HFF-Myc (cell line): ENCODE data around the gene CKMT2.

Experiments used
- DNase-seq: peaks from one replicate; pipeline ENCODE4 v3.0.0-alpha.2; 2011; ENCODE audit warnings: low read depth; ENCODE audit errors: extremely low read depth
- H3K4me3 ChIP-seq: replicated peaks from 2 replicates; pipeline ENCODE4 v1.5.1; 2011; ENCODE audit warnings: low read depth, mild to moderate bottlenecking, control low read depth, low read length
- CTCF ChIP-seq: IDR thresholded peaks from 2 replicates; pipeline ENCODE4 v1.5.1; 2012; ENCODE audit warnings: mild to moderate bottlenecking, low read depth, low read length, control low read depth; ENCODE audit errors: missing control alignments

Gene CKMT2

GRCh38 chr5:81191726-81192372 lies 41.3 kb upstream of the CKMT2 start:
- DNase-seq: no peak
- no peak for TF ChIP-seq CTCF
- H3K4me3 ChIP-seq: no peak overlapping the region

GRCh38 chr5:81192373-81192750 lies 40.8 kb upstream of the CKMT2 start:
- H3K4me3 ChIP-seq: no peak overlapping the region
- TF ChIP-seq CTCF: no peak
- no peak for DNase-seq

- DNase-seq: peak; percentile 36
- no peak overlapping the region for H3K4me3 ChIP-seq
These were observed 38.3 kb upstream of the CKMT2 start for GRCh38 chr5:81194633-81195334.

GRCh38 chr5:81195335-81195929 lies 37.7 kb upstream of the CKMT2 start:
- H3K4me3 ChIP-seq: no peak overlapping the region
- DNase-seq: no peak
- TF ChIP-seq CTCF: no peak

More at GRCh38 chr5:81194633-81195334, 38.3 kb upstream of the CKMT2 start:
- peak; percentile 97 for TF ChIP-seq CTCF

GRCh38 chr5:81202655-81203054 lies 30.5 kb upstream of the CKMT2 start:
- H3K4me3 ChIP-seq: no peak overlapping the region
- no peak for DNase-seq
- no peak for TF ChIP-seq CTCF

- no peak overlapping the region for H3K4me3 ChIP-seq
- no peak for DNase-seq
- no peak for TF ChIP-seq CTCF
These were observed 29.4 kb upstream of the CKMT2 start for GRCh38 chr5:81203729-81204128.
